Left lung (tissue), 10 donors: ENCODE data around the gene CTAGE1. TPM values are rescaled to one million over a fixed set of nuclear protein-coding genes. Genes with fewer than 3 reads are reported as not detected.

Source experiments
- ATAC-seq: fragments of 200-7000 bp; cut with Tn5 transposase; one replicate; pipeline ENCODE4 v1.9.1; 2020; ENCODE audit warnings: moderate library complexity
- DNase-seq, 4 donors: peaks; one replicate each; pipeline ENCODE4 v3.0.0-alpha.2; 2013 to 2020
- H3K27ac ChIP-seq, 2 donors: fragments of 200-600 bp; sonication (generic) in 1 of 2; one replicate each; pipeline versions ENCODE4 v1.5.0 to v1.8.0; 2020 to 2021
- H3K27me3 ChIP-seq, 2 donors: fragments of 200-600 bp; sonication (generic) in 1 of 2; one replicate each; pipeline versions ENCODE4 v1.5.0 to v1.8.0; 2020 to 2021
- H3K36me3 ChIP-seq, 2 donors: fragments of 200-600 bp; sonication (generic) in 1 of 2; one replicate each; pipeline versions ENCODE4 v1.5.0 to v1.8.0; 2020 to 2021
- H3K4me1 ChIP-seq, 2 donors: fragments of 200-600 bp; one replicate each; pipeline ENCODE4 v1.8.0; 2021
- H3K4me3 ChIP-seq, 2 donors: fragments of 200-600 bp; sonication (generic) in 1 of 2; one replicate each; pipeline versions ENCODE4 v1.5.0 to v1.8.0; 2020 to 2021; ENCODE audit warnings: mild to moderate bottlenecking in 1 of 2
- H3K9me3 ChIP-seq, 2 donors: fragments of 200-600 bp; sonication (generic) in 1 of 2; one replicate each; pipeline versions ENCODE4 v1.5.0 to v1.8.0; 2020 to 2021
- intact Hi-C, 2 donors: fragments of 100-400 bp; cut with DNase I; formaldehyde crosslinking; loops; one replicate each; pipeline versions ENCODE4 v1.11.2 to v1.14.2; 2022
- polyA plus RNA-seq, 6 donors: library from polyadenylated mRNA; unstranded; fragments of 120-200 nt; gene quantifications; one replicate each; pipeline ENCODE4 v1.2.1, GENCODE V29; 2013; ENCODE audit not compliant: insufficient read length in 6 of 6
- total RNA-seq, 2 donors: library from RNA; stranded (reverse); fragmentation: NEBNext Ultra II Directional; extraction: Animal tissue kit (Norgen Biotek cat#: 25700); gene quantifications; one replicate each; pipeline ENCODE4 v1.2.1, GENCODE V29; 2021
- TF ChIP-seq, protein P1 (sequence below), 2 donors: fragments of 200-600 bp; sonication (generic) in 1 of 2; IDR thresholded peaks; one replicate each; pipeline versions ENCODE4 v1.5.0 to v1.8.0; 2021; ENCODE audit warnings: antibody characterized with exemption in 2 of 2
- donor health status: DM: no; HTN: yes; CAD: no.
- donor health status: DM: no; HTN: no; CAD: no.

Gene CTAGE1
- total and polyA plus RNA-seq, 8 donors: 0.04 to 0.11 TPM; not detected in 6

GRCh38 chr18:22367303-22367702 is 50.4 kb downstream of the CTAGE1 start:
- intact Hi-C loops: no loop called here
- ATAC-seq: no peak
- H3K27ac ChIP-seq: no peak overlapping the region

GRCh38 chr18:22363867-22364463 is 53.8 kb downstream of the CTAGE1 start:
- no peak overlapping the region for H3K27ac ChIP-seq
- ATAC-seq: peak; percentile 58
- no peaks in the 10 kb centered on the region for H3K9me3 ChIP-seq
- intact Hi-C loops: no loop called here
- H3K27me3 ChIP-seq: no peaks in the 10 kb centered on the region
- H3K36me3 ChIP-seq: no peaks in the 10 kb centered on the region
- no peak overlapping the region for H3K4me3 ChIP-seq
- no peaks in the 10 kb centered on the region for H3K4me1 ChIP-seq
- no peak for DNase-seq
- TF ChIP-seq, protein P1, sequence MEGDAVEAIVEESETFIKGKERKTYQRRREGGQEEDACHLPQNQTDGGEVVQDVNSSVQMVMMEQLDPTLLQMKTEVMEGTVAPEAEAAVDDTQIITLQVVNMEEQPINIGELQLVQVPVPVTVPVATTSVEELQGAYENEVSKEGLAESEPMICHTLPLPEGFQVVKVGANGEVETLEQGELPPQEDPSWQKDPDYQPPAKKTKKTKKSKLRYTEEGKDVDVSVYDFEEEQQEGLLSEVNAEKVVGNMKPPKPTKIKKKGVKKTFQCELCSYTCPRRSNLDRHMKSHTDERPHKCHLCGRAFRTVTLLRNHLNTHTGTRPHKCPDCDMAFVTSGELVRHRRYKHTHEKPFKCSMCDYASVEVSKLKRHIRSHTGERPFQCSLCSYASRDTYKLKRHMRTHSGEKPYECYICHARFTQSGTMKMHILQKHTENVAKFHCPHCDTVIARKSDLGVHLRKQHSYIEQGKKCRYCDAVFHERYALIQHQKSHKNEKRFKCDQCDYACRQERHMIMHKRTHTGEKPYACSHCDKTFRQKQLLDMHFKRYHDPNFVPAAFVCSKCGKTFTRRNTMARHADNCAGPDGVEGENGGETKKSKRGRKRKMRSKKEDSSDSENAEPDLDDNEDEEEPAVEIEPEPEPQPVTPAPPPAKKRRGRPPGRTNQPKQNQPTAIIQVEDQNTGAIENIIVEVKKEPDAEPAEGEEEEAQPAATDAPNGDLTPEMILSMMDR (IDR thresholded peaks at IDR 0.05): peak in 1 of 2 donors; percentile 10

More at GRCh38 chr18:22367303-22367702, 50.4 kb downstream of the CTAGE1 start:
- no peak overlapping the region for H3K4me3 ChIP-seq
- H3K4me1 ChIP-seq: no peaks in the 10 kb centered on the region
- no peaks in the 10 kb centered on the region for H3K9me3 ChIP-seq
- no peaks in the 10 kb centered on the region for H3K36me3 ChIP-seq
- TF ChIP-seq, protein P1 (IDR thresholded peaks at IDR 0.05): no peak
- no peak for DNase-seq
- H3K27me3 ChIP-seq: no peaks in the 10 kb centered on the region

Other genes starting within 250 kb of the CTAGE1 start
- 10 to 100 TPM; 20.6 to 29.9 TPM for gene GATA6, start 248.3 kb downstream of the CTAGE1 start, total RNA-seq
- 10 to 100 TPM; 49.5 to 71.3 (median 60.8) TPM for gene GATA6, start 248.3 kb downstream of the CTAGE1 start, polyA plus RNA-seq